ENCODE measurements around the gene AFM. TPM values are rescaled to one million over a fixed set of nuclear protein-coding genes. Genes with fewer than 3 reads are reported as not detected.

AFM gene
- total RNA-seq, 1 donor from 2014 or later, result 0.64 TPM

GRCh38 chr4:73435984-73436383 is 45.6 kb upstream of the AFM start, which contains the start of gene AFP:
AFP (plus strand) TSS chr4:73436221; CDS start chr4:73436263, 42 bp downstream.
- DNase-seq (ENCODE audit: low spot score), result no peak
- Mint-ChIP-seq H3K4me3 (ENCODE audit: unreplicated experiment) (no peak within 1 kb of the TSS), H3K4me1 (ENCODE audit: unreplicated experiment) (peaks cover 8% of the 10 kb centered on the region), H3K27me3 (ENCODE audit: unreplicated experiment) (no peaks in the 10 kb centered on the region), H3K9me3 (ENCODE audit: unreplicated experiment) (no peaks in the 10 kb centered on the region), H3K27ac (ENCODE audit: unreplicated experiment) (no peak within 1 kb of the TSS), H3K36me3 (ENCODE audit: low read depth, unreplicated experiment) (no peaks in the 10 kb centered on the region)
- TF ChIP-seq CTCF (IDR thresholded peaks at IDR 0.05; ENCODE audit: unreplicated experiment), result no peak

- peaks cover 10% of the 10 kb centered on the region for H3K4me1 Mint-ChIP-seq (ENCODE audit: unreplicated experiment)
- no peak for DNase-seq (ENCODE audit: low spot score)
- H3K9me3 Mint-ChIP-seq (ENCODE audit: unreplicated experiment), result no peaks in the 10 kb centered on the region
- no peak overlapping the region for H3K27ac Mint-ChIP-seq (ENCODE audit: unreplicated experiment)
- no peak for TF ChIP-seq CTCF (IDR thresholded peaks at IDR 0.05; ENCODE audit: unreplicated experiment)
- no peaks in the 10 kb centered on the region for H3K36me3 Mint-ChIP-seq (ENCODE audit: low read depth, unreplicated experiment)
- H3K27me3 Mint-ChIP-seq (ENCODE audit: unreplicated experiment), result no peaks in the 10 kb centered on the region
- no peak overlapping the region for H3K4me3 Mint-ChIP-seq (ENCODE audit: unreplicated experiment)
Measured at GRCh38 chr4:73436674-73437557, 44.6 kb upstream of the AFM start.

GRCh38 chr4:73437558-73437956 is 44.0 kb upstream of the AFM start:
- Mint-ChIP-seq H3K27me3 (ENCODE audit: unreplicated experiment) (no peaks in the 10 kb centered on the region), H3K4me3 (ENCODE audit: unreplicated experiment) (no peak overlapping the region), H3K27ac (ENCODE audit: unreplicated experiment) (no peak overlapping the region), H3K9me3 (ENCODE audit: unreplicated experiment) (no peaks in the 10 kb centered on the region), H3K36me3 (ENCODE audit: low read depth, unreplicated experiment) (no peaks in the 10 kb centered on the region), H3K4me1 (ENCODE audit: unreplicated experiment) (peaks cover 10% of the 10 kb centered on the region)
- TF ChIP-seq CTCF (IDR thresholded peaks at IDR 0.05; ENCODE audit: unreplicated experiment), result no peak
- no peak for DNase-seq (ENCODE audit: low spot score)

DNA sequence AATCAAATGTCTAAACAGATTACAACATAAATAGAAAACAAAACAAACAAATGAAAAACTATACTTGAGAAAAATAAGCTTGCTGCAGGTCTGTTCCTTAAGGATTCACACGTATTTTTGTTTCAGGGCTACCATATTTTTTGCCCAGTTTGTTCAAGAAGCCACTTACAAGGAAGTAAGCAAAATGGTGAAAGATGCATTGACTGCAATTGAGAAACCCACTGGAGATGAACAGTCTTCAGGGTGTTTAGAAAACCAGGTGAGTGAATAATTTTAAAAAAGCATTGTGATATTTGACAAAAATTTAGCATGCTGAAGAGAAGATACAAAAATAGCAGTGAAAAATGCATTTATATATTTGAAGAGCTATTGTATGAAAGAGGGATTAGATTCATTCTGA is 43.5 kb upstream of the AFM start:
- Mint-ChIP-seq H3K27ac (ENCODE audit: unreplicated experiment) (no peak overlapping the region), H3K36me3 (ENCODE audit: low read depth, unreplicated experiment) (no peaks in the 10 kb centered on the region), H3K27me3 (ENCODE audit: unreplicated experiment) (no peaks in the 10 kb centered on the region), H3K4me3 (ENCODE audit: unreplicated experiment) (no peak overlapping the region), H3K4me1 (ENCODE audit: unreplicated experiment) (peaks cover 8% of the 10 kb centered on the region), H3K9me3 (ENCODE audit: unreplicated experiment) (no peaks in the 10 kb centered on the region)
- no peak for DNase-seq (ENCODE audit: low spot score)
- TF ChIP-seq CTCF (IDR thresholded peaks at IDR 0.05; ENCODE audit: unreplicated experiment), result no peak

DNA sequence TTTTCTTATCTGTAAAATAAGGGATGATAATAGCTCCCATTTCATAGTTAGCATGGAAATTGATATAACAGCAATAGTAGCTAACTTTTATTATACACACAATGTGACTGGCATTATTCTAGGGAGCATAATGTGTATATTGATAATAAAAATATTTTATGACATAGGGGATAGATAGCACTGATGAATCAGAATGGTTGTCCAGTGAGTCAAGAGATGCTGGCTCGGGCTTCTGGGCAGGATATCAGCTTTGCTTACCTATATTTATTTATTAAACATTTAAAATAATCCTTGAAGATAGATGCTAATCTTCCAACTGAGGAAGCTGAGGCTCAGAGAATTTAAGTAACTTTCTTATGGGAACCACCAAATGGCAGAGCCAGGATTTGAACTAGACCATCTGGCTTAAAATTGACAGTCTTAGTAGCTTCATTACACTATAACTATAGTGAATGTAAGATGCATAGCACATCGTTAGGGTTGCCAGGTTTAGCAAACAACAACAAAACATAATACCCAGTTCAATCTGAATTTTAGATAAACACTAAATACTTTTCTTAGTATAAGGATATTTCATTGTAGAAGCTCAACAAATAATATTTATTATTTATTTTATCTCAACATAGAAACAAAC is 42.8 kb upstream of the AFM start:
- H3K27ac Mint-ChIP-seq (ENCODE audit: unreplicated experiment), result no peak overlapping the region
- no peak for TF ChIP-seq CTCF (IDR thresholded peaks at IDR 0.05; ENCODE audit: unreplicated experiment)
- H3K4me1 Mint-ChIP-seq (ENCODE audit: unreplicated experiment), result peaks cover 3% of the 10 kb centered on the region
- no peaks in the 10 kb centered on the region for H3K27me3 Mint-ChIP-seq (ENCODE audit: unreplicated experiment)
- no peaks in the 10 kb centered on the region for H3K36me3 Mint-ChIP-seq (ENCODE audit: low read depth, unreplicated experiment)
- H3K4me3 Mint-ChIP-seq (ENCODE audit: unreplicated experiment), result no peak overlapping the region
- no peak for DNase-seq (ENCODE audit: low spot score)
- H3K9me3 Mint-ChIP-seq (ENCODE audit: unreplicated experiment), result no peaks in the 10 kb centered on the region
